Endothelial cell (in vitro differentiated cells): Measurements from ENCODE around the gene METTL21C. TPM values are rescaled to one million over a fixed set of nuclear protein-coding genes. Genes with fewer than 3 reads are reported as not detected.

ENCODE experiments used
- DNase-seq: peaks from one replicate; pipeline ENCODE4 v3.0.0; 2021; ENCODE audit warnings: low spot score
- H3K27ac Mint-ChIP-seq: one replicate; pipeline ENCODE4 v1.8.0; 2021; ENCODE audit warnings: mixed read lengths, inconsistent platforms; ENCODE audit not compliant: unreplicated experiment
- H3K27me3 Mint-ChIP-seq: one replicate; pipeline ENCODE4 v1.8.0; 2021; ENCODE audit warnings: mild to moderate bottlenecking, moderate library complexity, mixed read lengths, inconsistent platforms; ENCODE audit not compliant: unreplicated experiment
- H3K36me3 Mint-ChIP-seq: one replicate; pipeline ENCODE4 v1.8.0; 2021; ENCODE audit warnings: mild to moderate bottlenecking, low read depth, mixed read lengths, inconsistent platforms; ENCODE audit not compliant: unreplicated experiment
- H3K4me1 Mint-ChIP-seq: one replicate; pipeline ENCODE4 v1.8.0; 2021; ENCODE audit warnings: mild to moderate bottlenecking, mixed read lengths, inconsistent platforms; ENCODE audit not compliant: unreplicated experiment
- H3K4me3 Mint-ChIP-seq: one replicate; pipeline ENCODE4 v1.8.0; 2021; ENCODE audit warnings: mild to moderate bottlenecking, mixed read lengths, inconsistent platforms; ENCODE audit not compliant: unreplicated experiment
- H3K9me3 Mint-ChIP-seq: one replicate; pipeline ENCODE4 v1.8.0; 2021; ENCODE audit warnings: mixed read lengths, inconsistent platforms; ENCODE audit not compliant: unreplicated experiment
- CTCF ChIP-seq: fragments of 200-600 bp; sonication (generic); IDR thresholded peaks from one replicate; pipeline ENCODE4 v1.5.0; 2021; ENCODE audit warnings: antibody characterized with exemption; ENCODE audit not compliant: unreplicated experiment
- total RNA-seq: library from RNA; stranded (reverse); fragmentation: NEBNext Ultra II Directional; extraction: Animal tissue kit (Norgen Biotek cat#: 25700); gene quantifications from one replicate; pipeline ENCODE4 v1.2.1, GENCODE V29; 2021; ENCODE audit not compliant: unreplicated experiment

METTL21C gene
- total RNA-seq, 1 donor from 2014 or later: not detected

GRCh38 chr13:102700088-102701031 is 5.5 kb upstream of the METTL21C start:
- no peak for TF ChIP-seq CTCF
- DNase-seq: no peak
- Mint-ChIP-seq H3K4me3 (no peak overlapping the region), H3K9me3 (no peaks in the 10 kb centered on the region), H3K36me3 (peaks cover 15% of the 10 kb centered on the region), H3K4me1 (peaks cover 38% of the 10 kb centered on the region), H3K27me3 (peaks cover 8% of the 10 kb centered on the region), H3K27ac (no peak overlapping the region)

- Mint-ChIP-seq H3K27me3 (peaks cover 10% of the 10 kb centered on the region), H3K36me3 (peaks cover 15% of the 10 kb centered on the region), H3K27ac (no peak overlapping the region), H3K4me1 (peaks cover 36% of the 10 kb centered on the region), H3K4me3 (no peak overlapping the region), H3K9me3 (no peaks in the 10 kb centered on the region)
- DNase-seq: no peak
- no peak for TF ChIP-seq CTCF
Observed at GRCh38 chr13:102699504-102699903, 4.7 kb upstream of the METTL21C start.

- H3K27ac Mint-ChIP-seq: no peak overlapping the region
- DNase-seq: no peak
- no peak overlapping the region for H3K4me3 Mint-ChIP-seq
- TF ChIP-seq CTCF: no peak
- peaks cover 28% of the 10 kb centered on the region for H3K4me1 Mint-ChIP-seq
- H3K36me3 Mint-ChIP-seq: peaks cover 15% of the 10 kb centered on the region
- H3K9me3 Mint-ChIP-seq: no peaks in the 10 kb centered on the region
- peaks cover 10% of the 10 kb centered on the region for H3K27me3 Mint-ChIP-seq
Observed at GRCh38 chr13:102698649-102698980, 3.8 kb upstream of the METTL21C start.

GRCh38 chr13:102697929-102698648 is 3.2 kb upstream of the METTL21C start:
- peaks cover 10% of the 10 kb centered on the region for H3K27me3 Mint-ChIP-seq
- H3K36me3 Mint-ChIP-seq: peaks cover 15% of the 10 kb centered on the region
- no peak overlapping the region for H3K27ac Mint-ChIP-seq
- no peak for DNase-seq
- no peak for TF ChIP-seq CTCF
- H3K4me1 Mint-ChIP-seq: peaks cover 22% of the 10 kb centered on the region
- no peaks in the 10 kb centered on the region for H3K9me3 Mint-ChIP-seq
- no peak overlapping the region for H3K4me3 Mint-ChIP-seq

GRCh38 chr13:102697264-102697663 is 2.4 kb upstream of the METTL21C start:
- DNase-seq: no peak
- Mint-ChIP-seq H3K9me3 (no peaks in the 10 kb centered on the region), H3K27ac (peak overlapping the region; percentile 88), H3K4me1 (peaks cover 20% of the 10 kb centered on the region), H3K27me3 (peaks cover 10% of the 10 kb centered on the region), H3K36me3 (peaks cover 15% of the 10 kb centered on the region), H3K4me3 (peak overlapping the region; percentile 10)
- TF ChIP-seq CTCF: no peak
